H1 (cell line): ENCODE data around the gene FAM98A. TPM values are rescaled to one million over a fixed set of nuclear protein-coding genes. Genes with fewer than 3 reads are reported as not detected.

ENCODE experiments used
- CTCF ChIA-PET: fragments of 300-600 bp; sonication (Branson Sonifier 250); formaldehyde crosslinking; loops from one replicate; lab custom pipeline; 2021; ENCODE audit not compliant: partially characterized antibody; lab: Charles Lee
- POLR2A ChIA-PET: fragments of 300-600 bp; sonication (Branson Sonifier 250); formaldehyde crosslinking; loops from one replicate; lab custom pipeline; 2021; ENCODE audit warnings: inconsistent platforms; ENCODE audit not compliant: partially characterized antibody; lab: Charles Lee
- DNase-seq, 2 experiments: peaks; one replicate each; pipeline versions ENCODE4 v3.0.0 to v3.0.0-alpha.2; 2010 to 2022; ENCODE audit warnings: low spot score in 2 of 2, low read depth in 1 of 2, mixed read lengths in 1 of 2
- FAIRE-seq: peaks from 2 replicates; lab custom pipeline; 2011; peaks lifted over from hg19 to GRCh38; lab: Jason Lieb, UNC
- H2AFZ ChIP-seq: 2 replicates; pipeline ENCODE4 v1.8.1; 2012; ENCODE audit warnings: low read length, inconsistent platforms
- H2AK5ac ChIP-seq: 2 replicates; pipeline ENCODE4 v1.6.1; 2013; ENCODE audit warnings: low read depth, low read length
- H2BK120ac ChIP-seq: replicated peaks from 2 replicates; pipeline ENCODE3; 2013; ENCODE audit warnings: low read depth, low read length, inconsistent platforms
- H2BK12ac ChIP-seq: 2 replicates; pipeline ENCODE4 v1.6.1; 2013; ENCODE audit warnings: low read depth, low read length
- H2BK15ac ChIP-seq: 2 replicates; pipeline ENCODE4 v1.6.1; 2013; ENCODE audit warnings: low read length
- H2BK20ac ChIP-seq: 2 replicates; pipeline ENCODE4 v1.6.1; 2013; ENCODE audit warnings: low read length
- H2BK5ac ChIP-seq: 2 replicates; pipeline ENCODE4 v1.6.1; 2013; ENCODE audit warnings: low read depth, low read length
- H3K14ac ChIP-seq: 2 replicates; pipeline ENCODE4 v1.6.1; 2013; ENCODE audit warnings: inconsistent platforms; ENCODE audit not compliant: insufficient read length
- H3K18ac ChIP-seq: 2 replicates; pipeline ENCODE4 v1.6.1; 2013; ENCODE audit warnings: low read length; ENCODE audit errors: extremely low read depth
- H3K23ac ChIP-seq: 2 replicates; pipeline ENCODE4 v1.6.1; 2013; ENCODE audit warnings: inconsistent platforms; ENCODE audit not compliant: insufficient read length
- H3K23me2 ChIP-seq: 2 replicates; pipeline ENCODE4 v1.6.1; 2013; ENCODE audit warnings: low read depth, low read length
- H3K27ac ChIP-seq: 2 replicates; pipeline ENCODE4 v1.6.1; 2011; ENCODE audit warnings: low read depth, low read length, inconsistent platforms
- H3K27me3 ChIP-seq, 4 experiments: replicated peaks in 1 of 4; 1 replicate in 1 of 4; 2 replicates in 3 of 4; pipeline versions ENCODE4 v1.6.1 to v1.8.1; 2011 to 2013; ENCODE audit warnings: low read length in 3 of 4, mild to moderate bottlenecking in 3 of 4, inconsistent platforms in 2 of 4, mixed read lengths in 2 of 4, moderate library complexity in 1 of 4; ENCODE audit not compliant: control insufficient read depth in 3 of 4, insufficient read depth in 3 of 4; ENCODE audit errors: extremely low read depth in 1 of 4
- H3K36me3 ChIP-seq, 4 experiments: 2 replicates each; pipeline versions ENCODE4 v1.6.1 to v1.8.1; 2011 to 2013; ENCODE audit warnings: mild to moderate bottlenecking in 4 of 4, low read length in 3 of 4, moderate library complexity in 2 of 4, control low read depth in 1 of 4, inconsistent platforms in 1 of 4; ENCODE audit not compliant: insufficient read depth in 4 of 4, control insufficient read depth in 2 of 4
- H3K4ac ChIP-seq: replicated peaks from 2 replicates; pipeline ENCODE3; 2013; ENCODE audit warnings: low read length, low read depth, mixed read lengths, inconsistent platforms; ENCODE audit not compliant: insufficient read length
- H3K4me1 ChIP-seq, 4 experiments: replicated peaks in 1 of 4; 1 replicate in 1 of 4; 2 replicates in 3 of 4; pipeline versions ENCODE4 v1.6.1 to v1.8.1; 2011 to 2013; ENCODE audit warnings: low read length in 3 of 4, inconsistent platforms in 2 of 4, mixed read lengths in 1 of 4; ENCODE audit not compliant: insufficient read depth in 4 of 4, control insufficient read depth in 3 of 4
- H3K4me2 ChIP-seq, 2 experiments: 2 replicates each; pipeline versions ENCODE4 v1.6.1 to v1.8.1; 2011 to 2013; ENCODE audit warnings: low read depth in 2 of 2, low read length in 2 of 2, control low read depth in 1 of 2, inconsistent platforms in 1 of 2, mild to moderate bottlenecking in 1 of 2; ENCODE audit not compliant: insufficient read depth in 1 of 2
- H3K4me3 ChIP-seq, 4 experiments: fragments of 200-600, 300-600 bp in 1 of 4; sonication (generic), shearing (Covaris generic), sonication (Bioruptor Twin) in 1 of 4; 2 replicates each; pipeline versions ENCODE4 v1.5.1 to v1.8.1; 2011 to 2016; ENCODE audit warnings: low read length in 4 of 4, low read depth in 3 of 4, control low read depth in 2 of 4, inconsistent platforms in 2 of 4, mild to moderate bottlenecking in 2 of 4, mixed read lengths in 1 of 4, moderate library complexity in 1 of 4; ENCODE audit not compliant: insufficient read depth in 2 of 4; ENCODE audit errors: extremely low read depth in 1 of 4
- H3K56ac ChIP-seq: replicated peaks from 2 replicates; pipeline ENCODE3; 2013; ENCODE audit warnings: low read depth, mild to moderate bottlenecking, mixed read lengths, low read length, inconsistent platforms; ENCODE audit not compliant: insufficient read length
- H3K79me1 ChIP-seq: 2 replicates; pipeline ENCODE4 v1.6.1; 2013; ENCODE audit warnings: low read depth, low read length, control low read depth
- H3K79me2 ChIP-seq, 2 experiments: 2 replicates each; pipeline versions ENCODE4 v1.6.1 to v1.8.1; 2012 to 2013; ENCODE audit warnings: low read length in 2 of 2, mild to moderate bottlenecking in 2 of 2, inconsistent platforms in 1 of 2; ENCODE audit not compliant: insufficient read depth in 2 of 2, control insufficient read depth in 1 of 2
- H3K9ac ChIP-seq, 4 experiments: replicated peaks in 1 of 4; 1 replicate in 1 of 4; 2 replicates in 3 of 4; pipeline versions ENCODE4 v1.6.1 to v1.8.1; 2011 to 2013; ENCODE audit warnings: low read depth in 3 of 4, low read length in 3 of 4, control low read depth in 2 of 4, mild to moderate bottlenecking in 2 of 4, moderate library complexity in 2 of 4, inconsistent platforms in 1 of 4; ENCODE audit errors: extremely low read depth in 1 of 4
- H3K9me3 ChIP-seq, 2 experiments: 2 replicates each; pipeline versions ENCODE4 v1.6.1 to v1.8.1; 2012 to 2013; ENCODE audit warnings: mild to moderate bottlenecking in 2 of 2, moderate library complexity in 2 of 2, control low read depth in 1 of 2, inconsistent platforms in 1 of 2, low read depth in 1 of 2, low read length in 1 of 2, mixed read lengths in 1 of 2; ENCODE audit not compliant: insufficient read depth in 2 of 2
- H4K20me1 ChIP-seq, 2 experiments: replicated peaks in 1 of 2; 2 replicates each; pipeline versions ENCODE3 to v1.8.1; 2011 to 2013; ENCODE audit warnings: inconsistent platforms in 2 of 2, low read length in 2 of 2, mild to moderate bottlenecking in 1 of 2; ENCODE audit not compliant: insufficient read depth in 2 of 2, control insufficient read depth in 1 of 2
- H4K5ac ChIP-seq: 2 replicates; pipeline ENCODE4 v1.6.1; 2013; ENCODE audit warnings: low read length, low read depth, mixed read lengths, inconsistent platforms; ENCODE audit not compliant: insufficient read length
- H4K8ac ChIP-seq: 2 replicates; pipeline ENCODE4 v1.8.0; 2013; ENCODE audit warnings: mild to moderate bottlenecking, moderate library complexity, low read length, inconsistent platforms; ENCODE audit not compliant: insufficient read depth; ENCODE audit errors: extremely low read depth
- H4K91ac ChIP-seq: replicated peaks from 2 replicates; pipeline ENCODE3; 2013; ENCODE audit warnings: low read length, mixed read lengths, inconsistent platforms; ENCODE audit not compliant: insufficient read length
- GABPA ChIP-seq: IDR thresholded peaks from 2 replicates; pipeline ENCODE4 v1.6.1; 2011; ENCODE audit warnings: mild to moderate bottlenecking, low read length, moderate library complexity, borderline replicate concordance; ENCODE audit not compliant: insufficient read depth
- GTF2F1 ChIP-seq: IDR thresholded peaks from 2 replicates; pipeline ENCODE4 v1.6.1; 2012; ENCODE audit warnings: low read depth, low read length, improper control_type of control experiment, borderline replicate concordance
- POLR2A ChIP-seq, 2 experiments: IDR thresholded peaks; 1 replicate in 1 of 2; 2 replicates in 1 of 2; pipeline ENCODE4 v1.6.1; 2011; ENCODE audit warnings: low read depth in 2 of 2, low read length in 2 of 2, mild to moderate bottlenecking in 2 of 2; ENCODE audit errors: control extremely low read depth in 1 of 2
- POU5F1 ChIP-seq: IDR thresholded peaks from 2 replicates; pipeline ENCODE4 v1.6.1; 2011; ENCODE audit warnings: low read depth, mild to moderate bottlenecking, low read length, moderate library complexity
- TBP ChIP-seq: IDR thresholded peaks from 2 replicates; pipeline ENCODE4 v1.6.1; 2011; ENCODE audit warnings: low read depth, low read length, improper control_type of control experiment
- WGBS, 2 experiments: shearing (Covaris generic) in 1 of 2; methylation state at CpG; one replicate each; pipeline versions ENCODE4 v1.1.6 to v1.1.7; 2013 to 2015; ENCODE audit warnings: low lambda C conversion rate in 2 of 2, mixed read lengths in 2 of 2, inconsistent platforms in 1 of 2, low coverage in 1 of 2, missing lambda C conversion rate in 1 of 2; ENCODE audit not compliant: insufficient replicate concordance in 2 of 2, insufficient coverage in 1 of 2, insufficient read length in 1 of 2; ENCODE audit errors: extremely low coverage in 1 of 2, missing lambda C conversion rate in 1 of 2; 5-methylcytosine and 5-hydroxymethylcytosine counted together
- polyA plus RNA-seq, 7 experiments: library from polyadenylated mRNA; depleted of rRNA in 3 of 7; stranded (reverse) in 5 of 7; unstranded in 2 of 7; fragments of >200 nt in 5 of 7; fragments of 200-250 nt in 2 of 7; gene quantifications; 1 replicate in 5 of 7; 2 replicates in 1 of 7; 4 replicates in 1 of 7; pipeline versions ENCODE4 v1.2.1 to v1.2.3, GENCODE V29; 2011 to 2013; ENCODE audit warnings: missing spikeins in 2 of 7, mixed read lengths in 2 of 7
- total RNA-seq: library from RNA; stranded (reverse); fragmentation: NEBNext Ultra II Directional; extraction: Animal tissue kit (Norgen Biotek cat#: 25700); gene quantifications from 2 replicates; pipeline ENCODE4 v1.2.1, GENCODE V29; 2021
- TF ChIP-seq, protein P1 (sequence below): IDR thresholded peaks from 2 replicates; pipeline ENCODE4 v1.6.1; 2012; ENCODE audit warnings: inconsistent platforms

The FAM98A gene
- total and polyA plus RNA-seq, 2 of the 8 experiments (the other 6 are each of a cell fraction or from before 2014, with no cell fraction given): 53.2 to 103 TPM

DNA sequence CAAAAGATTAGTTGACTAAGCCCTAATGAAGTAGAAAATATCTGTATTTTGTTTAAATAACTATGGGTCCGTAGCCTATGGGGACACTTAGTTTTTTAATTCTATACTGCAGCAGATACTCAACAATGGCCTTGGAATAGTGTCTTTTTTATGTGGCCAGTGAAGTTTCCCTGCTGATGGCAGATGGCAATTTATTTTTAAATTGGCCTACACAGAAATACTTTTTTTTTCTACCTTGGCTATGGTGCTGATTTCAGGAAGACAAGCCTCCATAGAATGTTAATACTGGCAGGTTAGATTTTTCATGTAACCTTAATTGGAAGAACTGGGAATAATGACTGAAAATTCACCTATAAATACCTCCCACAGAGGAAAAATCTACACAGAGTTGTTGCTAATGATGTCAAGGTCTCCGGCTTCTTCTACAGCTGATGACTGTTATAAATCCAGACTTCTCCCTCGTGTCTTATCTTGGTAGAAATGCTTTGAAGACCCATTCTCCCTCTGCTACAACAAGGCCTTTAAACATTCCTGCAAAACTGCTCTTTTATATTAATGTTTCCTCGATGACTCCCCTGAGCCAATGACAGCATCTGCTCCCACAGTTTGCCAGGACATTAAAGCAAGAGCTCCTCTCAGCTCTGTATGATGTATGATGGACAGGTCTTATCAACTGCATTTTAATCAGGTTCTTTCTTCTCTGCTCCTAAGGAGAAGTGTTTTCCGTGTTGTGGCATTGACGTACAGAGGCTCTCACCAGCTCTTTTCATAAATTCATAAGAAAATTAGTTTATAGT, 29.1 kb upstream of the FAM98A start:
- H3K23ac ChIP-seq: no peak overlapping the region
- no peak overlapping the region for H2BK15ac ChIP-seq
- H3K14ac ChIP-seq: no peak overlapping the region
- no peak overlapping the region for H2BK120ac ChIP-seq
- WGBS, 2 experiments: 92% methylated on average over 6 of the region's 6 CpGs; no CpG with 5 or more reads in 1 of the 2 experiments
- no peaks in the 10 kb centered on the region for H3K23me2 ChIP-seq
- H3K4ac ChIP-seq: no peak overlapping the region
- H4K91ac ChIP-seq: no peak overlapping the region
- no peaks in the 10 kb centered on the region for H3K27me3 ChIP-seq
- no peak overlapping the region for H2BK5ac ChIP-seq
- H3K4me3 ChIP-seq: no peak overlapping the region
- H3K79me1 ChIP-seq: no peaks in the 10 kb centered on the region
- TF ChIP-seq, protein P1, sequence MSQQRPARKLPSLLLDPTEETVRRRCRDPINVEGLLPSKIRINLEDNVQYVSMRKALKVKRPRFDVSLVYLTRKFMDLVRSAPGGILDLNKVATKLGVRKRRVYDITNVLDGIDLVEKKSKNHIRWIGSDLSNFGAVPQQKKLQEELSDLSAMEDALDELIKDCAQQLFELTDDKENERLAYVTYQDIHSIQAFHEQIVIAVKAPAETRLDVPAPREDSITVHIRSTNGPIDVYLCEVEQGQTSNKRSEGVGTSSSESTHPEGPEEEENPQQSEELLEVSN: no peak
- TF ChIP-seq POU5F1 (no peak), POLR2A (IDR thresholded peaks at IDR 0.05; ENCODE audit: control extremely low read depth in 1 of 2, low read depth in 2 of 2, low read length in 2 of 2) (no peak), GABPA (no peak), TBP (no peak), GTF2F1 (no peak)
- no peak overlapping the region for H2AK5ac ChIP-seq
- 0 out of 8 replicates have a peak, but pooled peaks cover 0 to 3% (median 0%) of the 10 kb centered on the region in 4 experiments for H3K36me3 ChIP-seq
- ChIA-PET POLR2A (no interaction called here), CTCF (interaction anchor here (0.6 kb wide), 1 partner anchor 7 kb away, joined by 3 read pairs; no protein-coding TSS in a partner anchor)
- H4K5ac ChIP-seq: no peak overlapping the region
- H3K56ac ChIP-seq: no peak overlapping the region
- no peak overlapping the region for H2BK12ac ChIP-seq
- H3K4me1 ChIP-seq: no peaks in the 10 kb centered on the region
- no peak overlapping the region for H3K18ac ChIP-seq
- no peak for DNase-seq
- no peaks in the 10 kb centered on the region for H4K20me1 ChIP-seq
- no peak for FAIRE-seq
- H4K8ac ChIP-seq: no peak overlapping the region
- H2BK20ac ChIP-seq: no peak overlapping the region
- H3K4me2 ChIP-seq: no peak overlapping the region
- H3K79me2 ChIP-seq: no peaks in the 10 kb centered on the region
- no peaks in the 10 kb centered on the region for H3K9me3 ChIP-seq
- no peak overlapping the region for H3K27ac ChIP-seq
- no peak overlapping the region for H3K9ac ChIP-seq
- no peak overlapping the region for H2AFZ ChIP-seq
